MCF 10A (cell line): Measurements from ENCODE around the gene CIBAR2. TPM values are rescaled to one million over a fixed set of nuclear protein-coding genes. Genes with fewer than 3 reads are reported as not detected.
A peak's percentile ranks its signal among the peaks of the same experiment; 100 is the strongest.

Source experiments
- BruUV-seq: library from RNA; stranded (reverse); fragments of 400-500 nt; replicated peaks from 2 replicates; lab custom pipeline; 2021; lab: Mats Ljungman, UMichigan
- CTCF ChIA-PET: fragments of 300-600 bp; sonication (Branson Sonifier 250); formaldehyde crosslinking; extraction: SDS; loops from one replicate; lab custom pipeline; 2021; ENCODE audit warnings: antibody characterized with exemption, inconsistent platforms; lab: Yijun Ruan, JAX
- POLR2A ChIA-PET: fragments of 300-600, 350-650 bp; sonication (Branson Sonifier 250); formaldehyde crosslinking; extraction: SDS; loops from one replicate; lab custom pipeline; 2020; ENCODE audit warnings: antibody characterized with exemption, inconsistent platforms; lab: Yijun Ruan, JAX
- DNase-seq: peaks from one replicate; pipeline ENCODE4 v3.0.0-alpha.2; 2018; ENCODE audit not compliant: unreplicated experiment
- H3K27ac Mint-ChIP-seq: one replicate; pipeline ENCODE4 v1.8.0; 2022; ENCODE audit warnings: mild to moderate bottlenecking, low read depth, mixed read lengths; ENCODE audit not compliant: unreplicated experiment
- H3K27me3 Mint-ChIP-seq: one replicate; pipeline ENCODE4 v1.8.0; 2022; ENCODE audit warnings: mixed read lengths; ENCODE audit not compliant: insufficient read depth, unreplicated experiment
- H3K36me3 Mint-ChIP-seq: one replicate; pipeline ENCODE4 v1.8.0; 2022; ENCODE audit warnings: mild to moderate bottlenecking, moderate library complexity, mixed read lengths; ENCODE audit not compliant: insufficient read depth, unreplicated experiment
- H3K4me1 Mint-ChIP-seq: one replicate; pipeline ENCODE4 v1.8.0; 2022; ENCODE audit warnings: mixed read lengths; ENCODE audit not compliant: insufficient read depth, unreplicated experiment
- H3K4me3 Mint-ChIP-seq: one replicate; pipeline ENCODE4 v1.8.0; 2022; ENCODE audit warnings: mild to moderate bottlenecking, moderate library complexity, mixed read lengths; ENCODE audit not compliant: unreplicated experiment
- H3K9me3 Mint-ChIP-seq: one replicate; pipeline ENCODE4 v1.8.0; 2022; ENCODE audit warnings: mixed read lengths; ENCODE audit not compliant: unreplicated experiment
- CTCF ChIP-seq: fragments of 200-600 bp; IDR thresholded peaks from one replicate; pipeline ENCODE4 v1.8.0; 2022; ENCODE audit warnings: antibody characterized with exemption, mild to moderate bottlenecking; ENCODE audit not compliant: unreplicated experiment
- intact Hi-C: fragments of 100-400 bp; cut with micrococcal nuclease; formaldehyde crosslinking; loops from 2 replicates; pipeline ENCODE4 v1.14.1; 2022
- total RNA-seq: library from RNA; stranded (reverse); gene quantifications from 2 replicates; pipeline ENCODE4 v1.2.3, GENCODE V29; 2022

The CIBAR2 gene
- total RNA-seq, 1 experiment from 2014 or later: not detected

GRCh38 chr16:85079785-85080570 is 32.3 kb downstream of the CIBAR2 start:
- no peaks in the 10 kb centered on the region for H3K27me3 Mint-ChIP-seq
- H3K36me3 Mint-ChIP-seq: peaks cover 12% of the 10 kb centered on the region
- DNase-seq: no peak
- POLR2A ChIA-PET: interaction anchor here (0.6 to 1.5 kb wide), 2 partner anchors 69 to 426 kb away, joined by 3 to 6 read pairs; no protein-coding TSS in a partner anchor
- no peak overlapping the region for H3K27ac Mint-ChIP-seq
- no peaks in the 10 kb centered on the region for H3K9me3 Mint-ChIP-seq
- no peaks in the 10 kb centered on the region for H3K4me1 Mint-ChIP-seq
- intact Hi-C loops: loop anchor here (10.0 kb wide), 1 partner anchor 325 kb away; no protein-coding TSS in a partner anchor
- H3K4me3 Mint-ChIP-seq: no peak overlapping the region
- TF ChIP-seq CTCF: no peak
- CTCF ChIA-PET: no interaction called here
- BruUV-seq: no TSS peak

GRCh38 chr16:85078952-85079351 is 33.3 kb downstream of the CIBAR2 start:
- no peak overlapping the region for H3K4me3 Mint-ChIP-seq
- no peak overlapping the region for H3K27ac Mint-ChIP-seq
- TF ChIP-seq CTCF: no peak
- no peaks in the 10 kb centered on the region for H3K9me3 Mint-ChIP-seq
- ChIA-PET CTCF (no interaction called here), POLR2A (interaction anchor here (1.5 kb wide), 1 partner anchor 68 kb away, joined by 6 read pairs; no protein-coding TSS in a partner anchor)
- no TSS peak for BruUV-seq
- H3K4me1 Mint-ChIP-seq: no peaks in the 10 kb centered on the region
- DNase-seq: no peak
- intact Hi-C loops: no loop called here
- H3K36me3 Mint-ChIP-seq: peaks cover 12% of the 10 kb centered on the region
- no peaks in the 10 kb centered on the region for H3K27me3 Mint-ChIP-seq

GRCh38 chr16:85078226-85078625 is 34.0 kb downstream of the CIBAR2 start:
- Mint-ChIP-seq H3K4me3 (no peak overlapping the region), H3K27me3 (no peaks in the 10 kb centered on the region), H3K4me1 (no peaks in the 10 kb centered on the region), H3K27ac (peak overlapping the region; percentile 8), H3K36me3 (peaks cover 12% of the 10 kb centered on the region), H3K9me3 (no peaks in the 10 kb centered on the region)
- ChIA-PET POLR2A (no interaction called here), CTCF (interaction anchor here (0.7 kb wide), 1 partner anchor 65 kb away, joined by 3 read pairs; no protein-coding TSS in a partner anchor)
- DNase-seq: no peak
- no TSS peak for BruUV-seq
- intact Hi-C loops: no loop called here
- no peak for TF ChIP-seq CTCF

- H3K9me3 Mint-ChIP-seq: no peaks in the 10 kb centered on the region
- TF ChIP-seq CTCF: no peak
- H3K27ac Mint-ChIP-seq: peak overlapping the region; percentile 8
- no peak for DNase-seq
- ChIA-PET POLR2A (no interaction called here), CTCF (interaction anchor here (0.7 kb wide), 1 partner anchor 64 kb away, joined by 3 read pairs; no protein-coding TSS in a partner anchor)
- H3K27me3 Mint-ChIP-seq: no peaks in the 10 kb centered on the region
- intact Hi-C loops: no loop called here
- BruUV-seq: no TSS peak
- no peak overlapping the region for H3K4me3 Mint-ChIP-seq
- H3K4me1 Mint-ChIP-seq: no peaks in the 10 kb centered on the region
- peaks cover 12% of the 10 kb centered on the region for H3K36me3 Mint-ChIP-seq
Measured at GRCh38 chr16:85077576-85078125, 34.6 kb downstream of the CIBAR2 start.
